GM12874 (cell line): Measurements from ENCODE around the gene ARFGEF3.

ENCODE experiments used
- TF ChIP-seq, protein P1 (sequence below): IDR thresholded peaks from 2 replicates; pipeline ENCODE4 v1.5.1; 2011; ENCODE audit warnings: low read depth, mild to moderate bottlenecking, control low read depth, low read length, moderate library complexity; ENCODE audit not compliant: insufficient read depth

ARFGEF3 gene

GRCh38 chr6:138258197-138258596 is 96.5 kb downstream of the ARFGEF3 start:
- TF ChIP-seq, protein P1, sequence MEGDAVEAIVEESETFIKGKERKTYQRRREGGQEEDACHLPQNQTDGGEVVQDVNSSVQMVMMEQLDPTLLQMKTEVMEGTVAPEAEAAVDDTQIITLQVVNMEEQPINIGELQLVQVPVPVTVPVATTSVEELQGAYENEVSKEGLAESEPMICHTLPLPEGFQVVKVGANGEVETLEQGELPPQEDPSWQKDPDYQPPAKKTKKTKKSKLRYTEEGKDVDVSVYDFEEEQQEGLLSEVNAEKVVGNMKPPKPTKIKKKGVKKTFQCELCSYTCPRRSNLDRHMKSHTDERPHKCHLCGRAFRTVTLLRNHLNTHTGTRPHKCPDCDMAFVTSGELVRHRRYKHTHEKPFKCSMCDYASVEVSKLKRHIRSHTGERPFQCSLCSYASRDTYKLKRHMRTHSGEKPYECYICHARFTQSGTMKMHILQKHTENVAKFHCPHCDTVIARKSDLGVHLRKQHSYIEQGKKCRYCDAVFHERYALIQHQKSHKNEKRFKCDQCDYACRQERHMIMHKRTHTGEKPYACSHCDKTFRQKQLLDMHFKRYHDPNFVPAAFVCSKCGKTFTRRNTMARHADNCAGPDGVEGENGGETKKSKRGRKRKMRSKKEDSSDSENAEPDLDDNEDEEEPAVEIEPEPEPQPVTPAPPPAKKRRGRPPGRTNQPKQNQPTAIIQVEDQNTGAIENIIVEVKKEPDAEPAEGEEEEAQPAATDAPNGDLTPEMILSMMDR, result no peak

DNA sequence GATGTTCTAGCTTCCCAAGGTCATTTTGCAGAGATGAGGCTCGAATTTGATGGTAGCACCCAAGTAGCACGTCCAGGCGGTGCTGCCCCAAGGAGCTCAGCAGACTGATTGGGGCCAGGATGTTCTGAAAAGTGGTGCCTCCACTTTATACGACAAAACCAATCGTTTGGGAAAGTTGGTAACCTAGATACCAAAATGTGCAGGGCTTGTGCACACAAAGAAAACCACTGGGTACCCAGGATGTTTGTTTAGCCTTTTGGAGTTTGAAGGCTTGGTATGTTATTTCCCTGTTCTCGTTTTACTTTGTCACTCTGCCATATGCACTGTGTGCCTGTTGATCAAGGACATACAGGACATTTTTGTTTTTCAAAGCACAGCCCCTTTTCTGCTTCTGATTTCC is 97.3 kb downstream of the ARFGEF3 start:
- TF ChIP-seq, protein P1, result no peak

- TF ChIP-seq, protein P1, result no peak
Observed at GRCh38 chr6:138261116-138261780, 99.5 kb downstream of the ARFGEF3 start.

- TF ChIP-seq, protein P1, result no peak
Observed at GRCh38 chr6:138263963-138264362, 102.2 kb downstream of the ARFGEF3 start.

DNA sequence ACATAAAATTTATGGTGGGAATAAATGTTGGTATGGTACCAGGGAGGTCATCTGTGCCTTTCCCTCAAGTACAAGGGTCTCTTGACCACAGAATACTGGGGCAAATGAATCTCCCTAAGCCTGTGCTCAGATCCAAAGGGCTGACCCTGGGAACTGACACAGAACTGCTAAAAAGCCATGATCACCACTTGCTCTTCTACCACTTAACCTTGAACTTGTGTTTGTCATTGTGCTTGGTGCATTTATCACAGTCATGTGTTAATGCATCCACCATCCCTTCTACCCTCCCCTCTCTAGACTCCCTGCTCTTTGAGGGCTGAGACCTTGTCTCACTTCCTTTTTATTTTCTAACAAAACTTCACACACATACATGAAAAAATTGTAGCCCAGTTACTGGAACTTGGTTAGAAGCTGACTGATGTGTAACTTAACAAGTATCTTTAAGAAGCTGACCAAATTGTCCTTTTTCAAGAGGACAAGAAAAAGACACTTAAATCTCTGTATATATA is 102.7 kb downstream of the ARFGEF3 start:
- TF ChIP-seq, protein P1, result no peak

DNA sequence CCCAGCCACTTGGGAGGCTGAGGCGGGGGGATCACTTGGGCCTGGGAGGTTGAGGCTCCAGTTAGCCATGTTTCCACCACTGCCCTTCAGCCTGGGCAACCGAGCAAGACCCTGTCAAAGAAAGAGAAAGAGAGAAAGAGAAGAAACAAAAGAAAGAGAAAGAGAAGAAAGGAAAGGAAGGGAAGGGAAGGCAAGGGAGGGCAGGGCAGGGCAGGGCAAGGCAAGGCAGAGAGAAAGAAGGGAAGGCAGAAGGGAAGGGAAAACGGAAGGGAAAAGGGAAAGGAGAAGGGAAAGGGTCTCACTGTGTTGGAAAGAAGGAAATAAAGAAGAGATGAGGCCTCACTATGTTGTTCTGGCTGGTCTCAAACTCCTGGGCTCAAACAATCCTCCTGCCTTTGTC is 104.4 kb downstream of the ARFGEF3 start:
- TF ChIP-seq, protein P1, result no peak

GRCh38 chr6:138267971-138268895 is 106.5 kb downstream of the ARFGEF3 start:
- TF ChIP-seq, protein P1, result no peak
